ENCODE data around the gene RABGAP1L.

Gene RABGAP1L

GRCh38 chr1:174995121-174995520, 835.8 kb downstream of the RABGAP1L start:
- H3K36me3 ChIP-seq (ENCODE audit: control insufficient read depth in 2 of 2, insufficient read depth in 1 of 2, low read length in 2 of 2): peaks cover 0 to 10% of the 10 kb centered on the region in 2 experiments; a peak in 1 of 3 replicates
- no peaks in the 10 kb centered on the region for H3K9me3 ChIP-seq (ENCODE audit: control insufficient read depth, insufficient read depth, low read depth, low read length)
- ChIA-PET CTCF (no interaction called here), POLR2A (no interaction called here)
- no peak overlapping the region for H3K4me3 ChIP-seq (ENCODE audit: low read depth, low read length)
- H3K4me1 ChIP-seq (ENCODE audit: control insufficient read depth, insufficient read depth, low read length): peaks cover 8% of the 10 kb centered on the region; the same call in 1 of the 2 replicates
- H3K27ac ChIP-seq (ENCODE audit: extremely low read depth, low read depth, low read length): no peak overlapping the region
- TF ChIP-seq INSM2 (tag by site-specific recombination; IDR thresholded peaks at IDR 0.05): no peak
- no peak for TF ChIP-seq ZBTB21 (tag by site-specific recombination; IDR thresholded peaks at IDR 0.05)
- no peak for TF ChIP-seq ZNF610 (tag by site-specific recombination; IDR thresholded peaks at IDR 0.05; ENCODE audit: borderline replicate concordance)
- TF ChIP-seq ZNF350 (tag by site-specific recombination; IDR thresholded peaks at IDR 0.05): no peak
- TF ChIP-seq RBAK (tag by site-specific recombination; IDR thresholded peaks at IDR 0.05): no peak
- no peak for TF ChIP-seq ZNF394 (tag by site-specific recombination; IDR thresholded peaks at IDR 0.05; ENCODE audit: borderline replicate concordance)
- no peak for TF ChIP-seq ZNF837 (tag by site-specific recombination; IDR thresholded peaks at IDR 0.05)
- TF ChIP-seq ZEB2 (tag by site-specific recombination; IDR thresholded peaks at IDR 0.05): no peak
- TF ChIP-seq ZNF138 (tag by site-specific recombination; IDR thresholded peaks at IDR 0.05; ENCODE audit: borderline replicate concordance): no peak
- no peak for TF ChIP-seq ZFP37 (tag by site-specific recombination; IDR thresholded peaks at IDR 0.05)
- no peak for TF ChIP-seq ZXDB (tag by site-specific recombination; IDR thresholded peaks at IDR 0.05)
- TF ChIP-seq ZNF174 (tag by site-specific recombination; IDR thresholded peaks at IDR 0.05): no peak
- no peak for TF ChIP-seq ZNF426 (tag by site-specific recombination; IDR thresholded peaks at IDR 0.05)
- TF ChIP-seq ZNF302 (tag by site-specific recombination; IDR thresholded peaks at IDR 0.05; ENCODE audit: low read depth): no peak
- no peak for TF ChIP-seq ZNF211 (tag by site-specific recombination; IDR thresholded peaks at IDR 0.05; ENCODE audit: low read depth)

GRCh38 chr1:174995916-174996315, 836.6 kb downstream of the RABGAP1L start:
- H3K4me3 ChIP-seq (ENCODE audit: low read depth, low read length): no peak overlapping the region
- H3K9me3 ChIP-seq (ENCODE audit: control insufficient read depth, insufficient read depth, low read depth, low read length): no peaks in the 10 kb centered on the region
- CTCF ChIA-PET: interaction anchor here (1.4 kb wide), 1 partner anchor 13 kb away, joined by 4 read pairs; no protein-coding TSS in a partner anchor
- POLR2A ChIA-PET: no interaction called here
- H3K4me1 ChIP-seq (ENCODE audit: control insufficient read depth, insufficient read depth, low read length): peaks cover 8% of the 10 kb centered on the region; the same call in 1 of the 2 replicates
- H3K36me3 ChIP-seq (ENCODE audit: control insufficient read depth in 2 of 2, insufficient read depth in 1 of 2, low read length in 2 of 2): peaks cover 0 to 10% of the 10 kb centered on the region in 2 experiments; a peak in 1 of 3 replicates
- H3K27ac ChIP-seq (ENCODE audit: extremely low read depth, low read depth, low read length): no peak overlapping the region
- TF ChIP-seq ZNF16 (tag by site-specific recombination; IDR thresholded peaks at IDR 0.05; ENCODE audit: low read depth) (no peak), ZNF311 (tag by site-specific recombination; IDR thresholded peaks at IDR 0.05; ENCODE audit: borderline replicate concordance) (no peak), ZBTB17 (tag by site-specific recombination; IDR thresholded peaks at IDR 0.05) (no peak), ZNF571 (tag by site-specific recombination; IDR thresholded peaks at IDR 0.05) (no peak), ZNF639 (tag by site-specific recombination; IDR thresholded peaks at IDR 0.05) (no peak), ZNF2 (tag by site-specific recombination; IDR thresholded peaks at IDR 0.05) (no peak), ZNF514 (tag by site-specific recombination; IDR thresholded peaks at IDR 0.05) (no peak), RBAK (tag by site-specific recombination; IDR thresholded peaks at IDR 0.05) (no peak), ZNF280D (tag by site-specific recombination; IDR thresholded peaks at IDR 0.05) (no peak), OSR2 (tag by site-specific recombination; IDR thresholded peaks at IDR 0.05) (no peak), ZSCAN18 (tag by site-specific recombination; IDR thresholded peaks at IDR 0.05) (no peak)

All from HEK293 (cell line).